Suprapubic skin (tissue), 4 donors: ENCODE measurements around the gene RUNX2. TPM values are rescaled to one million over a fixed set of nuclear protein-coding genes. Genes with fewer than 3 reads are reported as not detected.
A peak's percentile ranks its signal among the peaks of the same experiment; 100 is the strongest.

Source experiments
- DNase-seq, 2 donors: peaks; one replicate each; pipeline ENCODE4 v3.0.0-alpha.2; 2019; ENCODE audit warnings: low spot score in 2 of 2
- H3K27ac ChIP-seq: fragments of 200-600 bp; sonication (generic); one replicate; pipeline ENCODE4 v1.5.1; 2019
- H3K27me3 ChIP-seq: fragments of 200-600 bp; sonication (generic); one replicate; pipeline ENCODE4 v1.5.1; 2019
- H3K36me3 ChIP-seq: fragments of 200-600 bp; sonication (generic); one replicate; pipeline ENCODE4 v1.5.1; 2019
- H3K4me1 ChIP-seq: fragments of 200-600 bp; sonication (generic); one replicate; pipeline ENCODE4 v1.5.1; 2019
- H3K4me3 ChIP-seq: fragments of 200-600 bp; sonication (generic); one replicate; pipeline ENCODE4 v1.5.1; 2019; ENCODE audit warnings: mild to moderate bottlenecking
- H3K9me3 ChIP-seq: fragments of 200-600 bp; sonication (generic); one replicate; pipeline ENCODE4 v1.5.1; 2019
- CTCF ChIP-seq, 2 donors: fragments of 200-600 bp in 1 of 2; fragments of 450-650 bp in 1 of 2; sonication (generic) in 1 of 2; IDR thresholded peaks; one replicate each; pipeline ENCODE4 v1.5.1; 2016 to 2019; ENCODE audit warnings: antibody characterized with exemption in 2 of 2, mild to moderate bottlenecking in 1 of 2, moderate library complexity in 1 of 2
- EP300 ChIP-seq: sonication (generic); formaldehyde crosslinking; IDR thresholded peaks from one replicate; pipeline ENCODE4 v1.6.1; 2017; ENCODE audit warnings: antibody characterized with exemption
- POLR2A ChIP-seq, 2 donors: fragments of 450-650 bp; IDR thresholded peaks; one replicate each; pipeline ENCODE4 v1.6.1; 2017; ENCODE audit warnings: antibody characterized with exemption in 2 of 2, mild to moderate bottlenecking in 2 of 2, moderate library complexity in 2 of 2
- POLR2AphosphoS5 ChIP-seq, 3 donors: sonication (generic); formaldehyde crosslinking; IDR thresholded peaks; one replicate each; pipeline ENCODE4 v1.6.1; 2017; ENCODE audit warnings: antibody characterized with exemption in 3 of 3
- WGBS: methylation state at CpG from one replicate; pipeline ENCODE4 v1.1.5; 2018; 5-methylcytosine and 5-hydroxymethylcytosine counted together
- total RNA-seq, 4 donors: library from RNA; depleted of rRNA; stranded (reverse); fragments of >200 nt; gene quantifications; one replicate each; pipeline ENCODE4 v1.1.0, GENCODE V29; 2016

RUNX2 gene
- total RNA-seq, 4 donors from 2014 or later, result 2.6 to 5.9 (median 3.1) TPM

GRCh38 chr6:45574014-45574461 lies 245.9 kb downstream of the RUNX2 start:
- no peak for TF ChIP-seq POLR2AphosphoS5 (IDR thresholded peaks at IDR 0.05)
- TF ChIP-seq POLR2A (IDR thresholded peaks at IDR 0.05), result no peak
- TF ChIP-seq EP300, result no peak
- no peak for TF ChIP-seq CTCF (IDR thresholded peaks at IDR 0.05)
- Histone ChIP-seq H3K4me1 (peaks cover 15% of the 10 kb centered on the region), H3K4me3 (no peak overlapping the region), H3K27ac (no peak overlapping the region), H3K9me3 (no peaks in the 10 kb centered on the region), H3K36me3 (no peaks in the 10 kb centered on the region), H3K27me3 (no peaks in the 10 kb centered on the region)
- WGBS, result 95% methylated on average over 6 of the region's 6 CpGs
- DNase-seq, result no peak

DNA sequence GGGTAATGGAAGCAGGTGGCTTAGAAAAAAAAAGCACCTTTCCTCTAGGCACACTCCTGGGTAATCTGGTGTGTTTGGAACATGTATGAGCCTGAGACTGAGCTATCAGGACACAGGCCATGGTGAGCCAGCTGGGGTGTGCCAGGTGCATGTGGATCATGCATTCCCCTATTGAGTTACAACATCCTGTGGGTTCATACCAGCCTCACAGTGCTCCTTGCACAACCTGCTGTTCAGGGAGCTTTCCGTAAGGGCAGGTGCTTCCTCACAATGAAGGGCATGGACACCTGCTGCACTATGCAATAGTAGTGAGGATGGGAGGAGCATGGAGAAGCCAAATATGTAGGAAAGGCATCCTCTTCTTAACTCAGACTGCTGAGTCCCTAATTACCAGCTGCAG lies 246.8 kb downstream of the RUNX2 start:
- no peaks in the 10 kb centered on the region for H3K36me3 ChIP-seq
- no peak overlapping the region for H3K4me3 ChIP-seq
- no peak for TF ChIP-seq CTCF (IDR thresholded peaks at IDR 0.05)
- no peak for TF ChIP-seq POLR2A (IDR thresholded peaks at IDR 0.05)
- TF ChIP-seq POLR2AphosphoS5 (IDR thresholded peaks at IDR 0.05), result no peak
- TF ChIP-seq EP300, result no peak
- 80% methylated on average over 1 of the region's 1 CpG for WGBS
- no peaks in the 10 kb centered on the region for H3K9me3 ChIP-seq
- H3K4me1 ChIP-seq, result peaks cover 15% of the 10 kb centered on the region
- no peak for DNase-seq
- H3K27me3 ChIP-seq, result no peaks in the 10 kb centered on the region
- H3K27ac ChIP-seq, result no peak overlapping the region

DNA sequence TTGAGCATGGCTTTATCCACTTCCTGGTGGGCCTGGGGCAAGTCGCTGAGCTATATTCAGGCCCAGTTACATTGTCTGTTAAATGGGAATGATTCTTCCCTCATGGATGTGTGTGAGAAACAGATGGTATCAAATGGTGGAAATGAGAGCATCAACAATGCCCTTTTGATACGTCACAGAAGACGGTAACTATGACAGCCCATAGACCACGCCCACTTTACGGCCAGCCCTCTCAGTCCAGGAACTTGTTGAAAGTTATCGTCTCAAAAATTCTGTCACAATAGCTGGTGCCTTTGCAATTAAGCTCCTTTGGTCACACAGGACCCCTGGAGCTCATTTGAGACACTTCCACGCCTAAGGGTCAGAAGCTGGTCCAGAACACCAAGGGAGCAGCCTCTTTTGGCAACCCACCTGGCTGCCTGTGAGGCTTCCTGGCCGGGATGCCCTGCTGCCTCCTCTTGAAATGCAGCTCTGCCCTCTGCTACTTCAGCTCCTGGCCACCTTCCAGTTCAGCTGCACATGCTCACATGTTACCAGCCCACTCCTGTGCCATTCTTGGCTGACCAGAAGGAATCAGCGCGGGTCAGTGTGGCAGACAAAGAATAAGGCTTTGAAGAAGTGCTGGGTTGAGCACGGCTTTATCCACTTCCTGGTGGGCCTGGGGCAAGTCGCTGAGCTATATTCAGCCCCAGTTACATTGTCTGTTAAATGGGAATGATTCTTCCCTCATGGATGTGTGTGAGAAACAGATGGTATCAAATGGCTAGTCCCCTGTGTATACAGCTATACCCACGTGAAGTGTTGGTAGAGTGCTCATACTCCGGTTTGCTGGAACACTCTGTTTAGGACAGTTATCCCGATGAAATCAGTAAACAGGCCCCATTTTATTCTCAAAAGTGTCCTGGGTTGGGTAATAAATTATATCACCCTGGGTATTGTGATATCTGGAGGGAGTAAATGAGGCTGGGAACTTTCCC lies 248.8 kb downstream of the RUNX2 start:
- TF ChIP-seq CTCF (IDR thresholded peaks at IDR 0.05), result no peak
- TF ChIP-seq EP300, result no peak
- TF ChIP-seq POLR2AphosphoS5 (IDR thresholded peaks at IDR 0.05), result no peak
- no peak for TF ChIP-seq POLR2A (IDR thresholded peaks at IDR 0.05)
- Histone ChIP-seq H3K27me3 (no peaks in the 10 kb centered on the region), H3K27ac (peak overlapping the region; percentile 50), H3K36me3 (no peaks in the 10 kb centered on the region), H3K4me3 (no peak overlapping the region), H3K4me1 (peaks cover 15% of the 10 kb centered on the region), H3K9me3 (no peaks in the 10 kb centered on the region)
- WGBS, result 94% methylated on average over 13 of the region's 15 CpGs
- no peak for DNase-seq

- WGBS, result 47% methylated on average over 9 of the region's 9 CpGs
- Histone ChIP-seq H3K9me3 (no peaks in the 10 kb centered on the region), H3K27ac (peak overlapping the region; percentile 66), H3K4me3 (no peak overlapping the region), H3K27me3 (no peaks in the 10 kb centered on the region), H3K36me3 (no peaks in the 10 kb centered on the region), H3K4me1 (peaks cover 15% of the 10 kb centered on the region)
- no peak for TF ChIP-seq POLR2A (IDR thresholded peaks at IDR 0.05)
- no peak for TF ChIP-seq EP300
- no peak for TF ChIP-seq POLR2AphosphoS5 (IDR thresholded peaks at IDR 0.05)
- no peak for TF ChIP-seq CTCF (IDR thresholded peaks at IDR 0.05)
- no peak for DNase-seq
These were observed 249.8 kb downstream of the RUNX2 start for GRCh38 chr6:45577836-45578504.

DNA sequence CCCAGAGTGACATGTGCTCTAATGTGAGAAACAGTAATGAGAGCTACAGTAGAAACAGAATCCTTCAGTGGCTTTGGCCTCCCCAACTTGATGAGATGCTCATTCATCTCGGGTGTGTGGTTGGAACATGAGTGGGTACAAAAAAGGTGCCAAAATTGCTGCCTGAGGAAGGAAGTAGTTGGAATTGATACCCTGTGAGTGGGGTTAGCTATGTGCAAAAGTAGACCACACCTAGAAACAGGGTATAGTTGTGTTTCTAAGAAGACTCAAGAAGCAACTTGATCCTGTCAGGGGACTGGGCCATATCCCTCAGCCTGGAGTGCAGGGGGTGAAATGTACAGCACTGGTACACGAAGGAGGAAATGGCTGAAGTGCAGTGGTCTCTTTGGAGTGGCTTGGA lies 256.0 kb downstream of the RUNX2 start:
- no peaks in the 10 kb centered on the region for H3K27me3 ChIP-seq
- no peaks in the 10 kb centered on the region for H3K9me3 ChIP-seq
- peaks cover 6% of the 10 kb centered on the region for H3K4me1 ChIP-seq
- no peak overlapping the region for H3K4me3 ChIP-seq
- no peak overlapping the region for H3K27ac ChIP-seq
- no peaks in the 10 kb centered on the region for H3K36me3 ChIP-seq
- WGBS, result 83% methylated on average over 2 of the region's 2 CpGs
- no peak for TF ChIP-seq CTCF (IDR thresholded peaks at IDR 0.05)
- no peak for TF ChIP-seq POLR2AphosphoS5 (IDR thresholded peaks at IDR 0.05)
- no peak for TF ChIP-seq EP300
- no peak for TF ChIP-seq POLR2A (IDR thresholded peaks at IDR 0.05)
- no peak for DNase-seq
